ENCODE measurements around the gene GRXCR1.

GRXCR1 gene

DNA sequence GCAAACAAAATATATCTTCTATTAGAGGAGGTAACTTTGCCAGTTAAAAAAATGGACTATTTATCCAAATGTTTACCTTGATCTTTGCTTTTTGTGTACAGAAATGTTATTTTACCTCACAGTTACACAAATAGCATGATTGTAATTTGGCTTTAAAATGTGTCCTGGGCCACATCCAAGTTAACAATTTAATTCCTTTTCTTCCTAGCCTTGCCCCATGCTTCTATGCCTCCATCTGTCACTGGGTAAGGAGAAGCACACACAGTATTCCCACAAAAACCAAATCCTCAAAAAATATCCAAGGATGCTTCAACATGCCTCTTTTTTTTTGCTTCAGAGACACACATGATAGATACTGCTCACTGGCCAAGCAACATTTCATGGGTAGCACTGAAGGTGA lies 30.9 kb downstream of the GRXCR1 start:
- Histone ChIP-seq H3K4me3 (ENCODE audit: low read depth in 1 of 2, low read length in 2 of 2) (no peak overlapping the region), H3K27me3 (ENCODE audit: control insufficient read depth in 1 of 2, insufficient read depth in 2 of 2, low read length in 2 of 2) (no peaks in the 10 kb centered on the region), H3K9ac (ENCODE audit: low read depth in 1 of 2, low read length in 2 of 2) (no peak overlapping the region), H3K4me1 (ENCODE audit: control insufficient read depth in 1 of 2, insufficient read depth in 2 of 2, low read length in 2 of 2) (no peaks in the 10 kb centered on the region), H3K27ac (ENCODE audit: low read depth, low read length) (no peak overlapping the region), H3K9me3 (ENCODE audit: control insufficient read depth in 1 of 2, low read length in 2 of 2) (no peaks in the 10 kb centered on the region), H3K36me3 (ENCODE audit: control insufficient read depth in 1 of 2, insufficient read depth in 2 of 2, low read length in 2 of 2) (no peaks in the 10 kb centered on the region)

DNA sequence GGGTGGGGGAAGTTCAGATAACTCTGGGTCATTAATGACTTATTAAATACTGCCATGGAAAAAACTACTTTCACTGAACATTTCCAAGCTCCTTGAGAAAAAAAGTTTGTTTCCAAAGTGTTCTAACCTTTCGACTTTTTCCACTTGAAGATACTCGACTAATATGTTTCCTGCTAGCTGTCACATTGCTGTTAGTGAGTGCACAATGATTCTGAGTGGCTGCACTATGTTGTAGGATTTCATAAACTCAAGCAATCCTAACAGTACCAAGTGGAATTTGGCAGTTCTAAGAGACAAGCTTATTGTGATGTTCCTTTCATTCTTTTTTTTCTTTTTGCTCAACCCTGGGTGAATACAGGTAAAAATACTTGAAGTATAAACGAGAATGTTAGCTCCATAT lies 33.4 kb downstream of the GRXCR1 start:
- Histone ChIP-seq H3K27me3 (ENCODE audit: control insufficient read depth in 1 of 2, insufficient read depth in 2 of 2, low read length in 2 of 2) (no peaks in the 10 kb centered on the region), H3K4me1 (ENCODE audit: control insufficient read depth in 1 of 2, insufficient read depth in 2 of 2, low read length in 2 of 2) (no peaks in the 10 kb centered on the region), H3K9me3 (ENCODE audit: control insufficient read depth in 1 of 2, low read length in 2 of 2) (no peaks in the 10 kb centered on the region), H3K36me3 (ENCODE audit: control insufficient read depth in 1 of 2, insufficient read depth in 2 of 2, low read length in 2 of 2) (no peaks in the 10 kb centered on the region), H3K9ac (ENCODE audit: low read depth in 1 of 2, low read length in 2 of 2) (no peak overlapping the region), H3K4me3 (ENCODE audit: low read depth in 1 of 2, low read length in 2 of 2) (no peak overlapping the region), H3K27ac (ENCODE audit: low read depth, low read length) (no peak overlapping the region)

DNA sequence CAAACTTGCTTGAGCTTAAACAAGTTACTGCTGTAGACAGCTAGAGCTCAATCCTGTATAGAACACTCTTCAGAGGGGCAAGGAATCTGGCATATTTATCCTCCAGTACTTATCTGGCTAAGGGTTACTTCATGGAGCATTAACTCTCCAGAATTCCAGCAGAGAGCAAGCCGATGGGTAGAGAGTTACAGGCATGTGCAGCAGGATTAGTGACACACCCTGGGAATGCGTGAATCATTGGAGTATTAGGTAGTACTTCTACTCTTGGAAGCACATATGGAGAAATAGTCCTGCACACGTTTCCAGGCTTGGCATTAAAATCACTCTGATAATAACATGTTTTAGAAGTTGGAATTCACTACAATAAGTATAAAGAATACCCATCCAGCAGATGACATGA lies 35.4 kb downstream of the GRXCR1 start:
- Histone ChIP-seq H3K4me3 (ENCODE audit: low read depth in 1 of 2, low read length in 2 of 2) (no peak overlapping the region), H3K36me3 (ENCODE audit: control insufficient read depth in 1 of 2, insufficient read depth in 2 of 2, low read length in 2 of 2) (no peaks in the 10 kb centered on the region), H3K27ac (ENCODE audit: low read depth, low read length) (no peak overlapping the region), H3K27me3 (ENCODE audit: control insufficient read depth in 1 of 2, insufficient read depth in 2 of 2, low read length in 2 of 2) (no peaks in the 10 kb centered on the region), H3K9me3 (ENCODE audit: control insufficient read depth in 1 of 2, low read length in 2 of 2) (no peaks in the 10 kb centered on the region), H3K4me1 (ENCODE audit: control insufficient read depth in 1 of 2, insufficient read depth in 2 of 2, low read length in 2 of 2) (no peaks in the 10 kb centered on the region), H3K9ac (ENCODE audit: low read depth in 1 of 2, low read length in 2 of 2) (no peak overlapping the region)

DNA sequence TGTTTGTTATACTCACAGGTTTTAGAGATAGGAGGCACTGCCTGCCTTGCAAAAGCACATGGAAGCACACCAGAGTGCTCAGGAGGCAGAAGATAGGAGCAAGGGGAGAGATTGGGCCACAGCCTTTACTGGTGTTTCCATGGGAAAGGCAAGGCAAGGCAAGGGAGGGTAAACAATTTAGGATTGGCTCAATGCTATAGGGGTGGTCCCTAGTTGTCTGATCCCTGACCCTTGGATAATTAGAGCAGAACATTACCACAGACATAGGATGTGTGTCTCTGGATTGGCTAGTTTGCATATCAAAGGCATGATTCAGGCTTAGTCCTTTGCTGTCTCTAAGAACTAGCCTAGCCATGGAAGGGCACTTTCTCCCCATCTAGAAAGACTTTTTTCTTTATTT lies 36.1 kb downstream of the GRXCR1 start:
- Histone ChIP-seq H3K27me3 (ENCODE audit: control insufficient read depth in 1 of 2, insufficient read depth in 2 of 2, low read length in 2 of 2) (no peaks in the 10 kb centered on the region), H3K36me3 (ENCODE audit: control insufficient read depth in 1 of 2, insufficient read depth in 2 of 2, low read length in 2 of 2) (no peaks in the 10 kb centered on the region), H3K4me3 (ENCODE audit: low read depth in 1 of 2, low read length in 2 of 2) (no peak overlapping the region), H3K9ac (ENCODE audit: low read depth in 1 of 2, low read length in 2 of 2) (no peak overlapping the region), H3K9me3 (ENCODE audit: control insufficient read depth in 1 of 2, low read length in 2 of 2) (no peaks in the 10 kb centered on the region), H3K4me1 (ENCODE audit: control insufficient read depth in 1 of 2, insufficient read depth in 2 of 2, low read length in 2 of 2) (no peaks in the 10 kb centered on the region), H3K27ac (ENCODE audit: low read depth, low read length) (no peak overlapping the region)

DNA sequence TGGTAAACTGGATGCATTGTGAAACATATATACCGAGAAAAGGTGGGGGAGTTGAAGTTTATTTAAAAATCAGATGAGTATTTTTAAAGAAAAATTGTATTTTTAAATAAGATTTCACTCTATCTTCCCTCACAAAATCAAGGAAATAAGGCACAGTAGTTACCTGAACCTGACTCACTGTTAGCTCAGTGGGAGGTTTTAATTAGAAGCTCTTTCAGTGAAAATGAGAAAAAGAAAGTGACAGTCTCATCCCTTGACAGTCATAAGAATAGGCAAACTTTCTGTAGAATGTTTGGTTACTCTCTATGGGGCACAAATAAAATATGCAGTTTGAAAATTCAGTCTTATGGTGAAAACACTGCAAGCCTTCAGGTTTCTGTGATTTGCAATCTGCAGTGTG lies 49.7 kb downstream of the GRXCR1 start:
- no peaks in the 10 kb centered on the region for H3K9me3 ChIP-seq (ENCODE audit: control insufficient read depth in 1 of 2, low read length in 2 of 2)
- H3K4me1 ChIP-seq (ENCODE audit: control insufficient read depth in 1 of 2, insufficient read depth in 2 of 2, low read length in 2 of 2), result no peaks in the 10 kb centered on the region

DNA sequence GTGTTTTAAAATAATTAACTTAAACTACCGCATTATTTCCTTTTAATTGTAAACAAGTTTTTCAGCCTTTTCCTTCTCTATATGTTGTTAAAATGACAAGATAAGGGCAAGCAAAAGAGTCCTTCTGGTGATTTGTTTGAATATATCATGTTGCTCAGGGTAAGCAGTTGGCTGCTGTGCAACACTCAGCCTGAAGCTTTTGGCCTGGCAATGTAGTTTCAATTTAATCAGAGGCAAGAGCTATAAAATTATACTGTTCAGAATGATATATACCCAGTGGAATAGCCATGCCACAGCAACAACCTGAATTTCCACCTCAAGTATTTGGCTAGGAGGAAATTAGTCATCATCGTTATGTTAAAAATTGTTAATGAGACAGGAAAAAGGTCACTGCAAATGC lies 53.4 kb downstream of the GRXCR1 start:
- H3K27me3 ChIP-seq (ENCODE audit: control insufficient read depth in 1 of 2, insufficient read depth in 2 of 2, low read length in 2 of 2), result no peaks in the 10 kb centered on the region
- no peaks in the 10 kb centered on the region for H3K9me3 ChIP-seq (ENCODE audit: control insufficient read depth in 1 of 2, low read length in 2 of 2)
- H3K27ac ChIP-seq (ENCODE audit: low read depth, low read length), result no peak overlapping the region
- H3K36me3 ChIP-seq (ENCODE audit: control insufficient read depth in 1 of 2, insufficient read depth in 2 of 2, low read length in 2 of 2), result no peaks in the 10 kb centered on the region
- no peak overlapping the region for H3K9ac ChIP-seq (ENCODE audit: low read depth in 1 of 2, low read length in 2 of 2)
- no peaks in the 10 kb centered on the region for H3K4me1 ChIP-seq (ENCODE audit: control insufficient read depth in 1 of 2, insufficient read depth in 2 of 2, low read length in 2 of 2)
- H3K4me3 ChIP-seq (ENCODE audit: low read depth in 1 of 2, low read length in 2 of 2), result no peak overlapping the region

More for the DNA sequence above, 49.7 kb downstream of the GRXCR1 start:
- Histone ChIP-seq H3K27me3 (ENCODE audit: control insufficient read depth in 1 of 2, insufficient read depth in 2 of 2, low read length in 2 of 2) (no peaks in the 10 kb centered on the region), H3K9ac (ENCODE audit: low read depth in 1 of 2, low read length in 2 of 2) (no peak overlapping the region), H3K36me3 (ENCODE audit: control insufficient read depth in 1 of 2, insufficient read depth in 2 of 2, low read length in 2 of 2) (no peaks in the 10 kb centered on the region), H3K4me3 (ENCODE audit: low read depth in 1 of 2, low read length in 2 of 2) (no peak overlapping the region), H3K27ac (ENCODE audit: low read depth, low read length) (no peak overlapping the region)

DNA sequence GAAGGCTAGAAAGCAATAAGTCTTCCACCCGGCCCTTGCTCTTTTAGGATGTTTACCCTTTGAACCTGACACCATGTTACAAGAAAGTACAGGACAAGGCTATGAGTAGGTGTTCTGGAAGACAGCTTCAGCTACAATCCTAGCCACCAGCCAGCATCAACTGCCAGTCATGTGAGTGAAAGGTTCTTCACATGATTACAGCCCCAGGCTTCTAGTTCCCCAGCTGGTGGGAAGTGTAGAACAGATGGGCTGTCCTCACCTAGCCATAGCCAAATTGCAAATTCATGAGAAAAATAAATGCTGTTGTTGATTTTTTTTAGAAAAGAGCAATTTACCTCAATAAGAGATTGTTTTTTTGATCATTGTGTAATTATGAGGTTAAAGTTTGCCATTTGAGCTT lies 60.8 kb downstream of the GRXCR1 start:
- Histone ChIP-seq H3K27me3 (ENCODE audit: control insufficient read depth in 1 of 2, insufficient read depth in 2 of 2, low read length in 2 of 2) (no peaks in the 10 kb centered on the region), H3K4me3 (ENCODE audit: low read depth in 1 of 2, low read length in 2 of 2) (no peak overlapping the region), H3K9ac (ENCODE audit: low read depth in 1 of 2, low read length in 2 of 2) (no peak overlapping the region), H3K4me1 (ENCODE audit: control insufficient read depth in 1 of 2, insufficient read depth in 2 of 2, low read length in 2 of 2) (no peaks in the 10 kb centered on the region), H3K9me3 (ENCODE audit: control insufficient read depth in 1 of 2, low read length in 2 of 2) (no peaks in the 10 kb centered on the region), H3K36me3 (ENCODE audit: control insufficient read depth in 1 of 2, insufficient read depth in 2 of 2, low read length in 2 of 2) (no peaks in the 10 kb centered on the region), H3K27ac (ENCODE audit: low read depth, low read length) (no peak overlapping the region)

DNA sequence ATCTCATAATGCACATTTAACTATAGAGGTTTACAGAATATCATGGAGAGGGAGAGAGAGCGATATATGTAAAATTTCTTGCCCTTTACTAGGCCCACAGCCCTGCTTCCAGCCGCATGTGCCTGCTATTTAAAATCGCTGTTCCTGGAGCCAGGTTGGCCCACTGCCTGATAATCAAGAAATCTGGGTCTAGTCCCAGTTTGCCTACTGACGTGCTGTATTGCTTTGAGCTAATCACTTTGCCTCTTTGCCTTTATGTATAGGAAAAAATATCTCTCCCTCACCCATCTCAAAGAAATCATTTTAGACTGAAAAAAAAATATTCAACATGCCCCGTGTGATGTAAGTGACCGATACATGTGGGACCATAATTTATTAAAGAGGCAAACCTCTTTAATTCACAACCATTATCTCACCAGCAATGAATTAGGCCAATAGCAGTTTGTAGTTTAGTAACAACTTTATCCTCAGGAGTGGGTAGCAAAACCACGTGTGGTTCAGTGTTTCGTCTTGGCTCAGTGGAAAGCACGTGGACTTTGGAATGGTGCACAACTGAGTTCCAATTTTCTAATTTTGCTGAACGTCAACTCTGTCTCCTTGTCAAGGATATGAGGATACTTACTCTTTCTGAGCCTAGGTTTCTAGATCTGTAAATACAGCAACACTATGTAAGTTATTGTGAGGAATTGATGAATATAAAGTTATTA lies 62.6 kb downstream of the GRXCR1 start:
- Histone ChIP-seq H3K9me3 (ENCODE audit: control insufficient read depth in 1 of 2, low read length in 2 of 2) (no peaks in the 10 kb centered on the region), H3K27ac (ENCODE audit: low read depth, low read length) (no peak overlapping the region), H3K4me1 (ENCODE audit: control insufficient read depth in 1 of 2, insufficient read depth in 2 of 2, low read length in 2 of 2) (no peaks in the 10 kb centered on the region), H3K36me3 (ENCODE audit: control insufficient read depth in 1 of 2, insufficient read depth in 2 of 2, low read length in 2 of 2) (no peaks in the 10 kb centered on the region), H3K9ac (ENCODE audit: low read depth in 1 of 2, low read length in 2 of 2) (no peak overlapping the region), H3K4me3 (ENCODE audit: low read depth in 1 of 2, low read length in 2 of 2) (no peak overlapping the region), H3K27me3 (ENCODE audit: control insufficient read depth in 1 of 2, insufficient read depth in 2 of 2, low read length in 2 of 2) (no peaks in the 10 kb centered on the region)

DNA sequence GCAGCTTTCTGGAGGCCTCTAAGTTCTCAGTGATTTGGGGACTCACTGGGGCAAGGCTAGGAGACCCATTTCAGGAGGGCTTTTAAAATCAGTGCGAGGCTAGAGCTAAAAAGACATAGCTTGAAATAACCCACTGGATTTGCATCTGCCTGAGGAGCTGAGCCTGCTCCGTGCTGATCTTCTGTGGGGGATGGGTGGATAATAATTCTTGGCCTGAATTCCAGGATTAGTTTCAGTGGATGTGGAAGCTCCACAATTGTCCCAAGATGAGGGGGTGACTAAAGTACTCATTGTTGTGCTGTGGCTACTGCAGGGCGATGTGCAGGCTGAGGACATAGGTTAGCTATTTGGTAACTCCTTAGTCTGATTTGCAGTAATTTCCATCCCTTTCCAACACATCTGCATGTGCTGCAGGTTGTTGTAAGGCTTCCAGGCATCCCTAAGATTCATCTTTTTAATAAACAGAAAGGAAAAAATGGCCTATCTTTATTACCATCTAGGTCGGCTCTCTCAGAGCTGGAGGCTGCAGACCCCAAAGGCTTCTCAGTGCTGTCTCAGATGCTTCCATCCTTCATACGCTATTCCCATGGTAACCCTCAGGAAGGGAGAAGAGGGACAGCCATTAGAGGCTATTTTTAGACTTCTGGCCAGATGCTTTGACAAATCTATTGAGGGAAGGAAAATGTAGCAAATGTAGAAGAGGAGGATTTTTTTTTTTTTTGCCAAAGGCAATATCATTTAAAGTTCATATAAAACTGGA lies 63.4 kb downstream of the GRXCR1 start:
- Histone ChIP-seq H3K36me3 (ENCODE audit: control insufficient read depth in 1 of 2, insufficient read depth in 2 of 2, low read length in 2 of 2) (no peaks in the 10 kb centered on the region), H3K9me3 (ENCODE audit: control insufficient read depth in 1 of 2, low read length in 2 of 2) (peaks cover 0 to 2% of the 10 kb centered on the region in 2 donors)

DNA sequence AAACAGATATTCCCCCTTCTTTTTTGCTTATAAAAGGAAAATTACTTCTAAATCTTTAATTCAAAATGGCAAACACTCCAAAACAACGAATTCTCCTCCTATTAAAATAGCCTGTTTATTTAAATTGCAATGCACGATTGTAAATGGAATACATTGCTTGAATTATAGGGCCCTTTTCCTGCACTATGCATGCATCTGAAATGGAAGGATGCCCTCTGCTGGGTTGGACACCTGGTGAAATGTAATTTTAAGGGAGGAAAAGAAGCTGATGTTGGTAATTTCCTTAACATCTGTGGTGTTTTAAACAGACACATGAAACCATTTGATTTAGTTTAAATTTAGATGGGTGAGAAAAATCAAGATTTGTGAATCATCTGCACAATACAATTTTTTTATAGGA lies 72.8 kb downstream of the GRXCR1 start:
- Histone ChIP-seq H3K27ac (ENCODE audit: low read depth, low read length) (no peak overlapping the region), H3K4me3 (ENCODE audit: low read depth in 1 of 2, low read length in 2 of 2) (no peak overlapping the region), H3K27me3 (ENCODE audit: control insufficient read depth in 1 of 2, insufficient read depth in 2 of 2, low read length in 2 of 2) (no peaks in the 10 kb centered on the region), H3K9me3 (ENCODE audit: control insufficient read depth in 1 of 2, low read length in 2 of 2) (peaks cover 0 to 5% of the 10 kb centered on the region in 2 donors), H3K9ac (ENCODE audit: low read depth in 1 of 2, low read length in 2 of 2) (no peak overlapping the region), H3K4me1 (ENCODE audit: control insufficient read depth in 1 of 2, insufficient read depth in 2 of 2, low read length in 2 of 2) (no peaks in the 10 kb centered on the region), H3K36me3 (ENCODE audit: control insufficient read depth in 1 of 2, insufficient read depth in 2 of 2, low read length in 2 of 2) (no peaks in the 10 kb centered on the region)

More for the DNA sequence above, 63.4 kb downstream of the GRXCR1 start:
- H3K9ac ChIP-seq (ENCODE audit: low read depth in 1 of 2, low read length in 2 of 2), result no peak overlapping the region
- no peaks in the 10 kb centered on the region for H3K27me3 ChIP-seq (ENCODE audit: control insufficient read depth in 1 of 2, insufficient read depth in 2 of 2, low read length in 2 of 2)
- H3K4me1 ChIP-seq (ENCODE audit: control insufficient read depth in 1 of 2, insufficient read depth in 2 of 2, low read length in 2 of 2), result no peaks in the 10 kb centered on the region
- H3K27ac ChIP-seq (ENCODE audit: low read depth, low read length), result no peak overlapping the region
- H3K4me3 ChIP-seq (ENCODE audit: low read depth in 1 of 2, low read length in 2 of 2), result no peak overlapping the region

Measured in duodenal mucosa (tissue), 2 donors.